HCT116 (cell line): ENCODE results near the gene PHF21B.

ENCODE experiments used
- CEBPB ChIP-seq: IDR thresholded peaks from 2 replicates; pipeline ENCODE4 v1.6.1; 2012; ENCODE audit warnings: low read depth
- ELF1 ChIP-seq: IDR thresholded peaks from 2 replicates; pipeline ENCODE4 v1.6.1; 2012; ENCODE audit warnings: low read depth, borderline replicate concordance
- FOSL1 ChIP-seq: IDR thresholded peaks from 2 replicates; pipeline ENCODE4 v1.6.1; 2012; ENCODE audit warnings: low read depth
- JUND ChIP-seq: IDR thresholded peaks from 2 replicates; pipeline ENCODE4 v1.6.1; 2012
- MAX ChIP-seq: IDR thresholded peaks from 2 replicates; pipeline ENCODE4 v1.6.1; 2012
- POLR2A ChIP-seq: IDR thresholded peaks from 2 replicates; pipeline ENCODE4 v1.7.0; 2011; ENCODE audit warnings: borderline replicate concordance; ENCODE audit not compliant: insufficient read depth, insufficient read length; ENCODE audit errors: extremely low read depth
- POLR2AphosphoS5 ChIP-seq: IDR thresholded peaks from 2 replicates; pipeline ENCODE4 v1.6.1; 2011; ENCODE audit warnings: mild to moderate bottlenecking, low read depth, low read length, moderate library complexity
- RAD21 ChIP-seq: IDR thresholded peaks from 2 replicates; pipeline ENCODE4 v1.6.1; 2012; ENCODE audit warnings: low read depth, mild to moderate bottlenecking
- SIN3A ChIP-seq: IDR thresholded peaks from 2 replicates; pipeline ENCODE4 v1.6.1; 2012; ENCODE audit warnings: low read depth
- YY1 ChIP-seq: IDR thresholded peaks from 2 replicates; pipeline ENCODE4 v1.6.1; 2011; ENCODE audit warnings: low read length, low read depth, moderate library complexity, mild to moderate bottlenecking; ENCODE audit not compliant: insufficient replicate concordance; ENCODE audit errors: extremely low read depth
- ZBTB33 ChIP-seq: IDR thresholded peaks from 2 replicates; pipeline ENCODE4 v1.6.1; 2011; ENCODE audit warnings: mild to moderate bottlenecking, low read length, moderate library complexity; ENCODE audit not compliant: insufficient replicate concordance; ENCODE audit errors: extremely low read depth
- ZNF274 ChIP-seq: fragments of 200-500 bp; sonication (Bioruptor generic); IDR thresholded peaks from 2 replicates; pipeline ENCODE4 v1.6.1; 2014; ENCODE audit warnings: mild to moderate bottlenecking, low read depth, low read length, inconsistent platforms
- TF ChIP-seq, protein P1 (sequence below), 3 experiments: fragments of 200-600 bp in 1 of 3; sonication (generic) in 1 of 3; IDR thresholded peaks in 2 of 3; conservative IDR thresholded peaks in 1 of 3; 2 replicates each; pipeline ENCODE4 v1.5.1; 2012 to 2017; ENCODE audit warnings: low read depth in 2 of 3, low read length in 2 of 3, antibody characterized with exemption in 1 of 3, borderline replicate concordance in 1 of 3, control low read depth in 1 of 3, mild to moderate bottlenecking in 1 of 3, mixed read lengths in 1 of 3, mixed run types in 1 of 3, moderate library complexity in 1 of 3; ENCODE audit not compliant: insufficient read depth in 1 of 3

DNA sequence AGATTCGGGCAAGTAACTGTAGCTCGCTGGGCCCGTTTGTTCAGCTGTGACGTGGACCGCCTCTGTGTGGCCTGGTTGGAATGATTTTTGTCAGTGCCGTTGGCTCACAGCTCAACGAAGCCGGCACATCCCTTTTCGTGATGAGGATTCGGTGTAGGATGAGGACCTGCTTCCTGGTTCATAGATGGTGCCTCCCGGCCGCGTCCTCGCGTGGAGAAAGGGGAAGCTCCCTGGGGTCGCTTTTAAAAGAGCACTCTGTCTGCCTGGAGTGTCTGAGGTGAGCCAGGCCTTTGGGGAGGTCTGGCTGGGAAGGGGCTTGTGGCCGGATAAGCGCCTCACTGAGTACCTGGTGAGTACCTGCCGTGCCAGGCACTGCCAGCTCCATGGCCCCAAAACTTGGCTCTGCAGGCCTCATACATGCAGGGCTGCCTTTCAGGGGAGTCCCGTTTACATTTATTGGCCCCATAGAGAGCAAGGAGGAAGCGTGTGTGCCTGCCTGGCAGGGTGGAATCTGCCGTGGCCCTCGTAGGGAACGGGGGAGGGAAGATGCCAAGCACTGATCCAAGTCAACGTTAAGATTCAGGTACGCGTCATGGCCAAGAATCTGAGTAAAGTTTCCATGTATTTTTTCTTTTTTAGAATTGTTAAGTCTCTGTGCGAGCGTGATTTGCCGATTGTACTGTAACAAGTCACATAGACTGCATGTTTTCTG lies 169.0 kb downstream of the PHF21B start:
- TF ChIP-seq SIN3A, result no peak
- TF ChIP-seq ZNF274, result no peak
- no peak for TF ChIP-seq ELF1
- TF ChIP-seq, protein P1, sequence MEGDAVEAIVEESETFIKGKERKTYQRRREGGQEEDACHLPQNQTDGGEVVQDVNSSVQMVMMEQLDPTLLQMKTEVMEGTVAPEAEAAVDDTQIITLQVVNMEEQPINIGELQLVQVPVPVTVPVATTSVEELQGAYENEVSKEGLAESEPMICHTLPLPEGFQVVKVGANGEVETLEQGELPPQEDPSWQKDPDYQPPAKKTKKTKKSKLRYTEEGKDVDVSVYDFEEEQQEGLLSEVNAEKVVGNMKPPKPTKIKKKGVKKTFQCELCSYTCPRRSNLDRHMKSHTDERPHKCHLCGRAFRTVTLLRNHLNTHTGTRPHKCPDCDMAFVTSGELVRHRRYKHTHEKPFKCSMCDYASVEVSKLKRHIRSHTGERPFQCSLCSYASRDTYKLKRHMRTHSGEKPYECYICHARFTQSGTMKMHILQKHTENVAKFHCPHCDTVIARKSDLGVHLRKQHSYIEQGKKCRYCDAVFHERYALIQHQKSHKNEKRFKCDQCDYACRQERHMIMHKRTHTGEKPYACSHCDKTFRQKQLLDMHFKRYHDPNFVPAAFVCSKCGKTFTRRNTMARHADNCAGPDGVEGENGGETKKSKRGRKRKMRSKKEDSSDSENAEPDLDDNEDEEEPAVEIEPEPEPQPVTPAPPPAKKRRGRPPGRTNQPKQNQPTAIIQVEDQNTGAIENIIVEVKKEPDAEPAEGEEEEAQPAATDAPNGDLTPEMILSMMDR (IDR thresholded peaks at IDR 0.05 in 2 of 3, conservative IDR thresholded peaks at IDR 0.05 in 1 of 3; ENCODE audit: borderline replicate concordance in 1 of 3, insufficient read depth in 1 of 3, low read depth in 2 of 3, low read length in 2 of 3), result no peak
- no peak for TF ChIP-seq POLR2AphosphoS5
- no peak for TF ChIP-seq POLR2A
- TF ChIP-seq JUND, result no peak
- TF ChIP-seq CEBPB, result no peak
- TF ChIP-seq MAX, result no peak
- TF ChIP-seq ZBTB33, result no peak
- TF ChIP-seq YY1, result no peak
- TF ChIP-seq FOSL1, result no peak
- no peak for TF ChIP-seq RAD21
